HG03103 (cell line): ENCODE results near the gene CSF3.

Source experiments
- ATAC-seq: cut with Tn5 transposase; IDR thresholded peaks from one replicate; pipeline ENCODE4 v1.9.1; 2021; ENCODE audit warnings: low read depth; ENCODE audit not compliant: unreplicated experiment

Gene CSF3

DNA sequence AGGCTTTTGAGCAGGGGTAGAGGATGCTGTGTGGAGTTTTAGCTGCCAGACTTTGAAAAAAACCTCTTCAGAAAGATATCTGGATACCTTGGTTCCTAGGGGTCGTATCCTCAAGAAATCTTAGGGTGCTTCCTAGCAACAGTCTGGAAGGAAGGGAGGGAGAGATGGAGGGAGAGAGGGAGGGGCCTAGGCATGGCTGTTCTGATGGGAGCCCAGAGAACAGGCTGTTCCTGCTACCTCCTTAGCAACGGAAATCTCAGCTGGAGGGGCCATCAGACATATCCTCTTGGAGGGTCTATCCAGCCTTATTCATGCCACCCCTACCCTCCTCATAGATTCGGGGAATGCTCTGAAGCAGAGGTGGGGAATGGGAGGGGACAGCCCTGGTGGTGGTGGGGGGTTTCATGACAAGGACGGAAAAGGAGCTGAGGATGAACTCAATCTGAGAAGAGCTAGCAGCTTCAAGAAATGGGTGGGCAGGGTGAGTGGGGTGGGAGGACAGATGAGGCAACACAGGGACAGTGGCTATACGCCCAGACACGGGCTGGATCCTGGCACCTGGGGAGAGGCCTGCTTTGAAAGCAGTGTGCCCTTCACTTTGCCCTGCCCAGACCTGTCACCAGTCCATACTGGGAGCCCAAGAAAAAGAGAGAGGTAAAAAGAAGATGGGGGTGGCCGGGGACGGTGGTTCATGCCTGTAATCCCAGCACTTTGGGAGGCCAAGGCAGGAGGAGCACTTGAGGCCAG is 44.7 kb downstream of the CSF3 start:
- no peak for ATAC-seq

- ATAC-seq: no peak
Observed at GRCh38 chr17:40060887-40061608, 45.8 kb downstream of the CSF3 start.

DNA sequence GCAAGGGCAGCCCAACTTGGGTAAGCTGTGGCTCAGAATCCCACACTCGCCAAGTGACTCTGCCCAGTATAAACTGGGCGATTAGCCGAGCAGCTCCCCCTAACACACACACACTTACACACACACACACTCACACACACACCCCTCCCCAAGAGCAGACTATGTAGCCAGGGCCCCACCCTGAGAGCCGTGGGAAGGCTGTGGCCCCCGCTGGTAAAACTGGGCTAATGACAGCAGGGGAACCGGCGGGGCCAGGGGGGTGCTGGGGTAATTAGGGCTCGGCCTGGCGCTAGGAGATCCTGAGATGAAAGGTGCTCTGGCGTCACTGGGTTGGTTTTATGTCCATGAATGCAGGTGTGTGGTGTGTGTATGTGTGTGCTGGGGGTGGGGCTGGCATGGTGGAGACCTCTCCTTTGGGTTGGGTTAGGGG is 46.4 kb downstream of the CSF3 start:
- ATAC-seq: no peak

DNA sequence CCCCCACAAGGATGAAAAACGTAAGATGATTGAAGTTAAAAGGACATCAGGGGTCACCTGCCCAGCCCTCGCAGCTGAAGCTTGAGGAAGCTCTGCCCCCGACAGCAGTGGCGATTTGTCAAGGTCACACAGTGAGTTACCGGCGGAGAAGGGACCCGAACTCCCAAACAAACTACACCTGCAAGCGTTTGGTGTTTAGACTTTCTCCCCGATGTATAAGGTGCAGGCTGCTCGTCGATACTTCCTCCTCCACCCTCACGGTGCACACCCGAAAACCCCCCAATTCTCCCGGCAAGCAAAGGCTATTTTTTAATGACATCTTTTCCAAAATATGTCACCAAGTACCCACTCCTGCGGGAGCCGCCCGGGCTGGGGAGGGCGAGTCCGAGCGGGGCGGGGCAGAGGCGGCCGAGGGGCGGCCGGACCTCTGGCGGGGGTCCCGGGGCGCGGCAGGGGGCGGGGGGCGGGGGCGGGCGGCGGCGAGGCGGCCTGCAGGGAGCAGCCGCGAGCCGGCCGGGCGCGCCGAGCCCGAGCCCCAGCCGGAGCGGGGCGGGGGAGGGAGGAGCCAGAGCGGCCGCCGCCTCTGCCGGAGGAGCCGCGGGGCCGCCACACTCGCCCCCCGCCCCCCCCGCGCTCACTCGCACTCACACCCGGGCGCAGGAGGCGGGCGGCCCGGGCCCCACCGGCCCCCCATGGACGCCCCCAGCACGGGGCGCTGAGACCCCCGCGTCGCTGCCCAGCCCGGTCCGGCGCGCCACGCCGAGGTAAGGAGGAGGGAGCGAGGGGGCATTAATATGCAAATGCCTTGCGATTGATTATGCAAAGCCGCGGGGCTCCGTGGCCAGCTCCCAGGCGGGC is 47.3 kb downstream of the CSF3 start, which contains the start of gene THRA:
THRA (plus strand) TSS at position 637 of the 858 bp plus-strand sequence. CDS start 11,524 bp downstream, outside the sequence.
- ATAC-seq: peak; percentile 61

- ATAC-seq: peak; percentile 15
Observed at GRCh38 chr17:40063187-40063771, 48.0 kb downstream of the CSF3 start.

DNA sequence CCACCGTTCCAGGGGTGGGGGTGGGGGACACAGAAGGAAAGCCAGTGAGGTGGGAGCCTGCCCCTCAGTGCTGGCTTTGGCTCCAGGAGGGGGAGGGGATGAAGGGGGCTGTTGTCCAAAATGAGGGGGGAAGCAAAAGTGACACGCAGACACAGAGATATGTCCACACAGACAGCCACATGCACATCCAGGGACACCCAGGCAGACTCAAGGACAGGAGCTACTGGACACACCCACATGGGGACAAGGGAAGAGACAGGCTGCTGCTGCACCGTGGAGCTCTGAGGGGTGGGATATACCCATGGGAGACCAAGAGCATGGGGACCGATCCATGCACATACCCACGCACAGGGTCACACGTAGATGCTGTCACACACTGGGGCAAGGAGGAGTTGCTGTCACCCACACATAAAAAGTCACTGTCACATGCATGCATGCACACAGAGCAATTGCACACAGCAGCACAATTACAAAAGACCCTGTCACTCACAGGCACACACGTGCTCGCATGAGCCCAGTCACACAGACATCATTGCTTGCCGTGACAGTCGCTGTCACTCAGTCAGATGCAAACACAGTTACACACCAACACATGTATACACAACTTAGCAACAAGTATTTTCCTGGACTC is 48.8 kb downstream of the CSF3 start:
- no peak for ATAC-seq

- ATAC-seq: no peak
Observed at GRCh38 chr17:40064971-40065768, 49.9 kb downstream of the CSF3 start.

GRCh38 chr17:40065769-40066510 is 50.7 kb downstream of the CSF3 start:
- no peak for ATAC-seq
